A549 (cell line): ENCODE results near the gene CA9. TPM values are rescaled to one million over a fixed set of nuclear protein-coding genes. Genes with fewer than 3 reads are reported as not detected.

Experiments
- ATAC-seq, 2 experiments: fragments of 200-7000 bp in 1 of 2; fragments of >200 bp in 1 of 2; cut with Nextera tagmentation in 1 of 2; cut with Tn5 transposase in 1 of 2; 3 replicates each; pipeline versions ENCODE4 v1.8.0 to v1.9.1; 2018 to 2020; ENCODE audit warnings: mild to moderate bottlenecking in 1 of 2, moderate library complexity in 1 of 2
- CTCF ChIA-PET: fragments of 300-600 bp; sonication (Branson Sonifier 250); formaldehyde crosslinking; extraction: SDS; loops from one replicate; lab custom pipeline; 2021; ENCODE audit warnings: antibody characterized with exemption, inconsistent platforms; lab: Yijun Ruan, JAX
- POLR2A ChIA-PET: fragments of 350-600 bp; formaldehyde crosslinking; extraction: SDS; loops from one replicate; lab custom pipeline; 2021; ENCODE audit warnings: antibody characterized with exemption, inconsistent platforms; lab: Yijun Ruan, JAX
- DNase-seq, 2 experiments: peaks; one replicate each; pipeline versions ENCODE4 v3.0.0 to v3.0.0-alpha.2; 2011 to 2016; ENCODE audit warnings: low read depth in 1 of 2, low spot score in 1 of 2
- FAIRE-seq: peaks from 2 replicates; lab custom pipeline; 2011; peaks lifted over from hg19 to GRCh38; lab: Jason Lieb, UNC
- H3K27ac ChIP-seq, 2 experiments: fragments of >200 bp; sonication (Bioruptor Twin); formaldehyde crosslinking; 3 replicates each; pipeline ENCODE4 v1.5.1; 2016 to 2017
- H3K4me1 ChIP-seq: fragments of >200 bp; sonication (Bioruptor Twin); formaldehyde crosslinking; 3 replicates; pipeline ENCODE4 v1.6.1; 2016
- H3K4me2 ChIP-seq: fragments of >200 bp; sonication (Bioruptor Twin); formaldehyde crosslinking; 3 replicates; pipeline ENCODE4 v1.6.1; 2016
- H3K4me3 ChIP-seq: fragments of >200 bp; sonication (Bioruptor Twin); formaldehyde crosslinking; 3 replicates; pipeline ENCODE4 v1.5.1; 2016
- H3K9me3 ChIP-seq: fragments of >200 bp; sonication (Bioruptor Twin); formaldehyde crosslinking; 3 replicates; pipeline ENCODE4 v1.6.1; 2016
- BCL3 ChIP-seq: fragments of >200 bp; sonication (Bioruptor Twin); formaldehyde crosslinking; IDR thresholded peaks from 3 replicates; pipeline ENCODE4 v1.6.1; 2016
- CBX8 ChIP-seq: fragments of 200-600 bp; sonication (generic); IDR thresholded peaks from 2 replicates; pipeline ENCODE4 v1.6.1; 2016
- CHD4 ChIP-seq: fragments of 200-600 bp; sonication (generic); IDR thresholded peaks from 2 replicates; pipeline ENCODE4 v1.6.1; 2016; ENCODE audit warnings: antibody characterized with exemption, mild to moderate bottlenecking, borderline replicate concordance
- ELK1 ChIP-seq: fragments of 150-350 bp; IDR thresholded peaks from 2 replicates; pipeline ENCODE4 v1.6.1; 2014; ENCODE audit warnings: low read depth, mild to moderate bottlenecking, low read length
- FOSB ChIP-seq: fragments of 250-450 bp; sonication (Bioruptor Pico); IDR thresholded peaks from 2 replicates; pipeline ENCODE4 v1.5.0; 2020; ENCODE audit warnings: mild to moderate bottlenecking, moderate library complexity
- FOSL2 ChIP-seq, 2 experiments: fragments of 450-650 bp in 1 of 2; fragments of >200 bp in 1 of 2; sonication (Bioruptor Twin) in 1 of 2; formaldehyde crosslinking; IDR thresholded peaks; 2 replicates each; pipeline versions ENCODE4 v1.5.0 to v1.6.1; 2016 to 2020; ENCODE audit warnings: mild to moderate bottlenecking in 1 of 2, moderate library complexity in 1 of 2
- FOXS1 ChIP-seq: fragments of 250-450 bp; sonication (Bioruptor Pico); IDR thresholded peaks from 2 replicates; pipeline ENCODE4 v1.5.0; 2020; ENCODE audit warnings: mild to moderate bottlenecking, moderate library complexity
- GATA3 ChIP-seq: IDR thresholded peaks from 2 replicates; pipeline ENCODE4 v1.6.1; 2012; ENCODE audit warnings: borderline replicate concordance
- HDAC2 ChIP-seq: fragments of 200-600 bp; sonication (generic); IDR thresholded peaks from 2 replicates; pipeline ENCODE4 v1.6.1; 2016
- HEYL ChIP-seq: fragments of 250-450 bp; sonication (Bioruptor Pico); IDR thresholded peaks from 2 replicates; pipeline ENCODE4 v1.8.0; 2021; ENCODE audit warnings: mild to moderate bottlenecking, moderate library complexity
- HOXA7 ChIP-seq: fragments of 250-450 bp; sonication (Bioruptor Pico); IDR thresholded peaks from 2 replicates; pipeline ENCODE4 v1.5.0; 2020; ENCODE audit warnings: mild to moderate bottlenecking, moderate library complexity
- HOXB5 ChIP-seq: fragments of 250-450 bp; sonication (Bioruptor Pico); IDR thresholded peaks from 2 replicates; pipeline ENCODE4 v1.5.0; 2020; ENCODE audit warnings: mild to moderate bottlenecking, moderate library complexity
- JUN ChIP-seq, 2 experiments: fragments of >200 bp; sonication (Bioruptor Twin); formaldehyde crosslinking; IDR thresholded peaks; 2 replicates in 1 of 2; 3 replicates in 1 of 2; pipeline ENCODE4 v1.6.1; 2016 to 2017
- JUNB ChIP-seq: fragments of >200 bp; sonication (Bioruptor Twin); formaldehyde crosslinking; IDR thresholded peaks from 2 replicates; pipeline ENCODE4 v1.6.1; 2016
- KDM5A ChIP-seq: fragments of 200-600 bp; sonication (generic); IDR thresholded peaks from 2 replicates; pipeline ENCODE4 v1.6.1; 2016; ENCODE audit warnings: antibody characterized with exemption, mild to moderate bottlenecking
- MAX ChIP-seq: IDR thresholded peaks from 2 replicates; pipeline ENCODE4 v1.6.1; 2012
- MYC ChIP-seq: IDR thresholded peaks from 2 replicates; pipeline ENCODE4 v1.6.1; 2012; ENCODE audit warnings: mild to moderate bottlenecking, inconsistent platforms, low read length, improper control_type of control experiment, borderline replicate concordance
- NFE2L2 ChIP-seq: fragments of 150-350 bp; conservative IDR thresholded peaks from 2 replicates; pipeline ENCODE4 v1.6.1; 2014; ENCODE audit warnings: low read length
- PBX3 ChIP-seq: IDR thresholded peaks from 2 replicates; pipeline ENCODE4 v1.6.1; 2012
- PHF8 ChIP-seq: fragments of 200-600 bp; sonication (generic); IDR thresholded peaks from 2 replicates; pipeline ENCODE4 v1.6.1; 2016; ENCODE audit warnings: low read depth, mild to moderate bottlenecking, antibody characterized with exemption, moderate library complexity, borderline replicate concordance
- POLR2A ChIP-seq: IDR thresholded peaks from 2 replicates; pipeline ENCODE4 v1.6.1; 2012; ENCODE audit warnings: mild to moderate bottlenecking, low read length
- RAD21 ChIP-seq, 2 experiments: fragments of >200 bp in 1 of 2; sonication (Bioruptor Twin) in 1 of 2; formaldehyde crosslinking in 1 of 2; IDR thresholded peaks in 1 of 2; conservative IDR thresholded peaks in 1 of 2; 2 replicates in 1 of 2; 3 replicates in 1 of 2; pipeline ENCODE4 v1.6.1; 2012 to 2018; ENCODE audit warnings: inconsistent platforms in 1 of 2
- RARB ChIP-seq: fragments of 250-450 bp; sonication (Bioruptor Pico); IDR thresholded peaks from 2 replicates; pipeline ENCODE4 v1.8.0; 2021; ENCODE audit warnings: mild to moderate bottlenecking, moderate library complexity
- RNF2 ChIP-seq: fragments of 200-600 bp; sonication (generic); IDR thresholded peaks from 2 replicates; pipeline ENCODE4 v1.6.1; 2016; ENCODE audit warnings: low read depth, mild to moderate bottlenecking, antibody characterized with exemption, moderate library complexity, borderline replicate concordance
- SMC3 ChIP-seq: fragments of >200 bp; sonication (Bioruptor Twin); formaldehyde crosslinking; IDR thresholded peaks from 3 replicates; pipeline ENCODE4 v1.6.1; 2018; ENCODE audit warnings: inconsistent platforms
- TFCP2L1 ChIP-seq: fragments of 250-450 bp; sonication (Bioruptor Pico); IDR thresholded peaks from 2 replicates; pipeline ENCODE4 v1.5.0; 2021; ENCODE audit warnings: mild to moderate bottlenecking
- ZC3H11A ChIP-seq: fragments of 450-650 bp; IDR thresholded peaks from 2 replicates; pipeline ENCODE4 v1.6.1; 2014; ENCODE audit warnings: antibody characterized with exemption, mild to moderate bottlenecking
- WGBS: methylation state at CpG from one replicate; pipeline ENCODE4 v1.1.6; 2017; ENCODE audit errors: missing lambda C conversion rate; 5-methylcytosine and 5-hydroxymethylcytosine counted together
- polyA plus RNA-seq, 4 experiments: library from polyadenylated mRNA; depleted of rRNA in 3 of 4; stranded (reverse); fragments of >200 nt; fragmentation: RNase III in 1 of 4; extraction: RNeasy Plus Mini Kit Qiagen cat#74134 plus additional on column Dnase treatment in 1 of 4; gene quantifications; 2 replicates in 3 of 4; 3 replicates in 1 of 4; pipeline ENCODE4 v1.2.3, GENCODE V29; 2011 to 2017
- TF ChIP-seq, protein P1 (sequence below): fragments of >200 bp; sonication (Bioruptor Twin); formaldehyde crosslinking; IDR thresholded peaks from 2 replicates; pipeline ENCODE4 v1.6.1; 2016
- TF ChIP-seq, protein P2 (sequence below): fragments of 250-450 bp; sonication (Bioruptor Pico); IDR thresholded peaks from 2 replicates; pipeline ENCODE4 v1.5.0; 2020; ENCODE audit warnings: low read depth, mild to moderate bottlenecking, moderate library complexity
- TF ChIP-seq, protein P3 (sequence below): fragments of >200 bp; sonication (Bioruptor Twin); formaldehyde crosslinking; IDR thresholded peaks from 3 replicates; pipeline ENCODE4 v1.5.1; 2016
- TF ChIP-seq, protein P4 (sequence below): fragments of 250-450 bp; sonication (Bioruptor Pico); IDR thresholded peaks from 2 replicates; pipeline ENCODE4 v1.5.0; 2021; ENCODE audit warnings: mild to moderate bottlenecking, moderate library complexity, borderline replicate concordance

CA9 gene
- polyA plus RNA-seq, 2 of the 4 experiments (the other 2 are of a cell fraction) = 4.5 to 16.3 TPM

DNA sequence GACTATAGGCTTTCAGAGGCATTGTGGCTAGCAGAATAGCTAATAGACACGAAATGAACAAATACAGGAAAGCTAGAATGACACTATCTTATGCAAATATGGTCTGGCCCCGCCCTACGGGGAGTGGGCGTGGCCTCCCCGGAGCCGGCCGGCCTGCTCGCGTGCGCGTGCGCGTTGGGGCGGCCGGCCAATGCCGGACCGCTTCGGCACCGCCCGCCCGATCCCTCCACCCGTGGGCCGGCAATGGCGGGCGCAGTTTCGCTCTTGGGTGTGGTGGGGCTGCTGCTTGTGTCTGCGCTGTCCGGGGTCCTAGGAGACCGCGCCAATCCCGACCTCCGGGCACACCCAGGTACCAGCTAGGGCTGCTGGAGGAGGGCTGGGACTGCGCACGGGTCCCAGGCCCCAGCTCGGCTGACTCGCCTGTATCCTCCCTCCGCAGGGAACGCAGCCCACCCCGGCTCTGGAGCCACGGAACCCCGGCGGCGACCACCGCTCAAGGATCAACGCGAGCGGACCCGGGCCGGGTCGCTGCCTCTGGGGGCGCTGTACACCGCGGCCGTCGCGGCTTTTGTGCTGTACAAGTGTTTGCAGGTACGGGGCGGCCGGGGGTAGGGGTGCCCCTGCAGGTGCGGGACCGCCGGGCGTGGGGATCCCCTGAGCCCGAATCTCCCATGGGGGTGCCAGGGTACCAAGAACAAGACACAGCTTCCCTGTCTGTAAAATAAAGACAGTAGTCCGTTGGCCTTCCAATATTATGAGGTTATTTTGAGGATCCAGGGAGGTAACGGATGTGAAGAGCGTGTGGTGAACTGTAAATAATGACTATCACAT, 15.4 kb upstream of the CA9 start, which contains the start of gene CCDC107:
Gene CCDC107, plus strand, starts transcription at position 156 of the 831 bp plus-strand sequence. Its CDS starts 88 bp downstream, at position 244.
- under 1% methylated on average over 28 of the region's 67 CpGs for WGBS
- H3K4me3 ChIP-seq = peak within 1 kb of the TSS; percentile 68
- POLR2A ChIA-PET = interaction anchor here (0.5 to 3.1 kb wide), 13 partner anchors 9 to 578 kb away, joined by 3 to 38 read pairs (median 5); partner anchors contain the start of genes CREB3, FANCG, GBA2 and RGP1
- TF ChIP-seq PBX3 (no peak), CBX8 (no peak), MYC (no peak), FOSB (CRISPR knock-in tag) (no peak), RAD21 (conservative IDR thresholded peaks at IDR 0.05 in 1 of 2, IDR thresholded peaks at IDR 0.05 in 1 of 2) (peak; percentile 41 to 63; a peak in 4 of 5 replicates), SMC3 (peak; percentile 42; the same call in 2 of the 3 replicates), HEYL (no peak), FOSL2 (IDR thresholded peaks at IDR 0.05) (no peak), FOSL2 (CRISPR knock-in tag; IDR thresholded peaks at IDR 0.05) (peak; percentile 4; the same call in 1 of the 2 replicates), PHF8 (peak; percentile 58; the same call in 1 of the 2 replicates), HDAC2 (no peak), RARB (CRISPR knock-in tag) (no peak), TFCP2L1 (CRISPR knock-in tag) (peak; percentile 20; the same call in 1 of the 2 replicates), HOXA7 (CRISPR knock-in tag) (peak; percentile 22; the same call in 1 of the 2 replicates), ELK1 (no peak), GATA3 (no peak), POLR2A (peak; percentile 94), MAX (no peak), JUN (IDR thresholded peaks at IDR 0.05) (peak in 1 of 2 experiments; percentile 56; a peak in 2 of 5 replicates), FOXS1 (CRISPR knock-in tag) (no peak), KDM5A (no peak; the same call in 1 of the 2 replicates), RNF2 (no peak), NFE2L2 (no peak), ZC3H11A (no peak), CHD4 (no peak), JUNB (no peak), BCL3 (peak; percentile 40; the same call in 1 of the 3 replicates), HOXB5 (CRISPR knock-in tag) (peak; percentile 38; the same call in 1 of the 2 replicates)
- TF ChIP-seq, protein P1, sequence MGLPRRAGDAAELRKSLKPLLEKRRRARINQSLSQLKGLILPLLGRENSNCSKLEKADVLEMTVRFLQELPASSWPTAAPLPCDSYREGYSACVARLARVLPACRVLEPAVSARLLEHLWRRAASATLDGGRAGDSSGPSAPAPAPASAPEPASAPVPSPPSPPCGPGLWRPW = no peak
- TF ChIP-seq, protein P2, sequence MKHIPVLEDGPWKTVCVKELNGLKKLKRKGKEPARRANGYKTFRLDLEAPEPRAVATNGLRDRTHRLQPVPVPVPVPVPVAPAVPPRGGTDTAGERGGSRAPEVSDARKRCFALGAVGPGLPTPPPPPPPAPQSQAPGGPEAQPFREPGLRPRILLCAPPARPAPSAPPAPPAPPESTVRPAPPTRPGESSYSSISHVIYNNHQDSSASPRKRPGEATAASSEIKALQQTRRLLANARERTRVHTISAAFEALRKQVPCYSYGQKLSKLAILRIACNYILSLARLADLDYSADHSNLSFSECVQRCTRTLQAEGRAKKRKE (CRISPR knock-in tag) = no peak
- TF ChIP-seq, protein P3, sequence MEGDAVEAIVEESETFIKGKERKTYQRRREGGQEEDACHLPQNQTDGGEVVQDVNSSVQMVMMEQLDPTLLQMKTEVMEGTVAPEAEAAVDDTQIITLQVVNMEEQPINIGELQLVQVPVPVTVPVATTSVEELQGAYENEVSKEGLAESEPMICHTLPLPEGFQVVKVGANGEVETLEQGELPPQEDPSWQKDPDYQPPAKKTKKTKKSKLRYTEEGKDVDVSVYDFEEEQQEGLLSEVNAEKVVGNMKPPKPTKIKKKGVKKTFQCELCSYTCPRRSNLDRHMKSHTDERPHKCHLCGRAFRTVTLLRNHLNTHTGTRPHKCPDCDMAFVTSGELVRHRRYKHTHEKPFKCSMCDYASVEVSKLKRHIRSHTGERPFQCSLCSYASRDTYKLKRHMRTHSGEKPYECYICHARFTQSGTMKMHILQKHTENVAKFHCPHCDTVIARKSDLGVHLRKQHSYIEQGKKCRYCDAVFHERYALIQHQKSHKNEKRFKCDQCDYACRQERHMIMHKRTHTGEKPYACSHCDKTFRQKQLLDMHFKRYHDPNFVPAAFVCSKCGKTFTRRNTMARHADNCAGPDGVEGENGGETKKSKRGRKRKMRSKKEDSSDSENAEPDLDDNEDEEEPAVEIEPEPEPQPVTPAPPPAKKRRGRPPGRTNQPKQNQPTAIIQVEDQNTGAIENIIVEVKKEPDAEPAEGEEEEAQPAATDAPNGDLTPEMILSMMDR = peak; percentile 57
- TF ChIP-seq, protein P4, sequence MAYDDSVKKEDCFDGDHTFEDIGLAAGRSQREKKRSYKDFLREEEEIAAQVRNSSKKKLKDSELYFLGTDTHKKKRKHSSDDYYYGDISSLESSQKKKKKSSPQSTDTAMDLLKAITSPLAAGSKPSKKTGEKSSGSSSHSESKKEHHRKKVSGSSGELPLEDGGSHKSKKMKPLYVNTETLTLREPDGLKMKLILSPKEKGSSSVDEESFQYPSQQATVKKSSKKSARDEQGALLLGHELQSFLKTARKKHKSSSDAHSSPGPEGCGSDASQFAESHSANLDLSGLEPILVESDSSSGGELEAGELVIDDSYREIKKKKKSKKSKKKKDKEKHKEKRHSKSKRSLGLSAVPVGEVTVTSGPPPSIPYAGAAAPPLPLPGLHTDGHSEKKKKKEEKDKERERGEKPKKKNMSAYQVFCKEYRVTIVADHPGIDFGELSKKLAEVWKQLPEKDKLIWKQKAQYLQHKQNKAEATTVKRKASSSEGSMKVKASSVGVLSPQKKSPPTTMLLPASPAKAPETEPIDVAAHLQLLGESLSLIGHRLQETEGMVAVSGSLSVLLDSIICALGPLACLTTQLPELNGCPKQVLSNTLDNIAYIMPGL (CRISPR knock-in tag) = peak; percentile 94
- DNase-seq = peak; percentile 79 to 86
- H3K4me2 ChIP-seq = peak within 1 kb of the TSS; percentile 83
- peaks cover 22% of the 10 kb centered on the region for H3K4me1 ChIP-seq
- CTCF ChIA-PET = interaction anchor here (0.6 to 21.5 kb wide), 26 partner anchors 11 to 287 kb away, joined by 3 to 498 read pairs (median 5); partner anchors contain the start of genes CA9, CREB3, MSMP and RUSC2
- H3K9me3 ChIP-seq = no peaks in the 10 kb centered on the region
- no peak for FAIRE-seq
- ATAC-seq = peak; percentile 74 to 80
- H3K27ac ChIP-seq = peak within 1 kb of the TSS; percentile 93 to 98
